ENCODE results near the gene OGA.

The OGA gene

GRCh38 chr10:101835362-101835761, 17.1 kb upstream of the OGA start:
- no peak for DNase-seq

DNA sequence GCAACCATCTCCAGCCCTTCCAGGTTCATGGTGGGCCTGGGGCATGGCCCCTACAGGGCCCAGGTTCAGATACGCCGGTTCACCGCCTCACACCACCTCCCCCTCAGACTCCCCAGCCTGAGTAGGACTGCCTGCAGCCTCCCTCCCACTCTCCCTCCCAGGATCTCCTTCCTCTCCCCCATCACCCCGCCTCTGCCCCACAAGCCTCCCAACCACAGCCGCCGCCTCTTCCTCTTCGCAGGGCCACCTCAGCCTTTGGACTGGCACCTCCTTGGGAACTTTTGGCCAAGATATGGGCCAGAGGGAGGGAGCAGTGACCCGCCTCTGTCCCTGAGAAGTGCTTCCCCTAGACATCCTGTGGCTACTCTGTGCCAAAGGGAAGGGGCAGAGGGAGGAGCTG, 16.1 kb upstream of the OGA start:
- no peak for DNase-seq

DNA sequence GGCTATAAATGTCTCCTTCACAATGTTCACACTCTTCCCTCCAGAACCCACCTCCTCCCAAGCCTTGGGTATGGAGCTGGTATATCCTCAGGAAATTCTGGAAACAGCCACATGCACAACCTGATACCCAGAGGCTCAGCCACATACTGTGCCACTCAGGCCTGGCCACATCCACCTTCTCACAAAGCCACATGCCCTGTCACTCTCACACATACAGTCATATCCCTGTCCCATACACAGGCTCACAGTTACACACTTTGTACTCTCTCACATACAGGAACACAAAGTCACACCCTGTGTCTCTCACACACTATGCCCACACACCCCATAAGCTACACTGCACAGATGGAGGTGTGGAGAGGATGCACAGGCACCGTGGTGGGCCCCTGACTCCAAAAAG, 15.2 kb upstream of the OGA start:
- no peak for DNase-seq

DNA sequence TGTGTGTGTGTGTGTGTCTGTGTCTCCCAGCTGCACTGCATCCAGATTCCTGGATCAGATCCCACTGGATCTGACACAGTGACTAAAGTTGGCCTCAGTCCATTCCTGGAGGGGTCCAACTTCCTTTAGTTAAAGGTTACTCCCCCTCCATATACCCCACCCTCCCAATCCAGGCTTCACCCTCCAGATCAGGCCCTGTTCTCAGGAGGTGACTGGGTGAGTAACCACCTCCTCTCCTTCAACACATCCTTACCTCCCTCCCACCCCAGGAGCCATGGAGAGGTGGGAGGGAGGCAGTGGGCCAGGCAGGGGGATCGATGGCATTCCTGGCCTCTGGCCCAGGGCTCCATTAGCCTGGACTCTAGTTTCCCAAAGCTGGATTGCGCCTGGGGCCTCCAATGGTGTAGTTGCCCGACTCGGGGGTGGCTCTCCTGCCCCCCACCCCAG, 14.1 kb upstream of the OGA start:
- no peak for DNase-seq

DNA sequence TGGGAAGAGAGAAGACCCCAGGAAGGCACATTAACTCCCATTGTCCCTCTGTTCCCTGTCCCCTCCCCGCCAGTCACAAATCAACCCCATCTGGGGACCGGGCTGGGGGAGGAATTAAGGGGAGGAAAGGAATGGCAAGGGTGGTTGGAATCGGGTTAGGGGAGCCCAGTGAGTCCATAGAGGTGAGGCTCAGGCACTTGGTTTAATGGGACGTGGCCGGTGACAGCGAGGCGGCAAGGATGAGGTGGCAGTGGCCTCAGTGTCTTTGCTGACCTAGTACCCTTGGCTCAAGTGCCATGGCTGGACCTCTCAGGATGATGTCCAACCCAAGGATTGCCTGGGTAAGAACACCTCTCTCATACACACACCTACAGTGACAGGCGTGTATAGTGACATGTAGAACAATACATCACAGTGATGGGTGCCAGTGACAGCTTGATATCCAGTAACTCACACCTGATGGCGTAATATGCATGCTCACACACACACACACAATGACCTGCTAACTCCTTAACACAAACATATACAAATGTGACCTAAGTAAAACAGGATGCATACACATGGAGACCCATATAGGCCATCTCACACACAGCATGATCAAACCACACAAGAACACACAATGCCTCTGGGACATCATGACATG, 13.0 kb upstream of the OGA start:
- no peak for DNase-seq

- peak; percentile 84 to 93 for DNase-seq
Observed at GRCh38 chr10:101830322-101831168, 12.3 kb upstream of the OGA start.

DNA sequence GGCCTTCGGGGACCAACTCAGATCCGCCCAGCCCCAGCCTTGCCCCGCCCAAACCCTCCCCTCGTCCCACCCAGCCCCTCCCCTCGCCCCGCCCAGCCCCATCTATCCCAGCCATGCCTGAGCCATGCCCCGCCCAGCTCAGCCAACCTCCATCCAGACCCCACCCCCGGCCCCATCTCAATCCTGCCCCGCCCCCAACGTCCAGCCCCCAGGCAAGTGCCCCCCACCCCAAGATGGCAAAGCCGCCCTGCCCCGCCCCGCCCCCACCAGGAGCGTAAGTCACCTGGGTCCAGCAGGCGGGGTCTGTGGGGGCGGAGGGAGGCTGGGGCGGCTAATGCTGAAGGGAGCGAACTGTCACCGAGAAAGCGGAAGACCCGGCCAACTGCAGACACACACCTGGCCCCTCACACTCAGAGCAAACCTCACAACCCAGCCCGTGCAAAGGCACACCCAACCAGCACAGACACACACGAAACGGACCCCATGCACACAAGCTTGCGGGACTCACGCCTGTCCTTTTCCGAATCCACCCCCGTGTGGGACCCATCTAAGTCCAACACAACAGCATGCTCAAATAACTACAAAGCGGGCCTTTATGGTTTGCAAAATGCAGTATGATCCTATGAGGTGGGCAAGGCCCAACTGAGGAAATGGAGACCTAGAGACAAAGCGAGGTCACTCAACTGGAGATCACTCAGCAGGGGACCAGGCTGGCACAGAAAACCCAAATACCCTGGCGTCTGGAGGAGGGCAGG, 11.5 kb upstream of the OGA start:
- DNase-seq = peak; percentile 37 to 83

GRCh38 chr10:101828766-101829551, 10.7 kb upstream of the OGA start:
- DNase-seq = no peak

GRCh38 chr10:101827919-101828600, 9.8 kb upstream of the OGA start:
- DNase-seq = no peak

GRCh38 chr10:101826852-101827434, 8.7 kb upstream of the OGA start:
- DNase-seq = no peak

DNA sequence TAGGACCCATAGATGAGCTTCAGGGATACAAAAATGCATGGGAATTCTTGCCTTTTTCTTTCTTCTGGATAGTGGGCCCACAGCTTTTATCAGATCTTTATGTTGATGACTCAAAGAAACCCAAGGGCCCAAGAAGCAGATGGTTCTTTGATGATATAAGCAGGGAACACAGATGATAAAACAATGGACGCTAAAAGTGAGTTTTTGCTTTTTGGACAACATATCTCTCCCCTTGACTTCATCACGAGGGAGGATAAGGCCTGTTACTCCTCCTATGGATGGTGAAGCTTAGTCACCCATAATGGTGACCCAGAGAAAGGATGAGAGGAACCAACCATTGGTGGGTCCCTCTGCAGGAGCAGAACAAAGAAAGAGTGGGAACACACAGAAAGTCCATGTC, 6.5 kb upstream of the OGA start:
- no peak for DNase-seq

DNA sequence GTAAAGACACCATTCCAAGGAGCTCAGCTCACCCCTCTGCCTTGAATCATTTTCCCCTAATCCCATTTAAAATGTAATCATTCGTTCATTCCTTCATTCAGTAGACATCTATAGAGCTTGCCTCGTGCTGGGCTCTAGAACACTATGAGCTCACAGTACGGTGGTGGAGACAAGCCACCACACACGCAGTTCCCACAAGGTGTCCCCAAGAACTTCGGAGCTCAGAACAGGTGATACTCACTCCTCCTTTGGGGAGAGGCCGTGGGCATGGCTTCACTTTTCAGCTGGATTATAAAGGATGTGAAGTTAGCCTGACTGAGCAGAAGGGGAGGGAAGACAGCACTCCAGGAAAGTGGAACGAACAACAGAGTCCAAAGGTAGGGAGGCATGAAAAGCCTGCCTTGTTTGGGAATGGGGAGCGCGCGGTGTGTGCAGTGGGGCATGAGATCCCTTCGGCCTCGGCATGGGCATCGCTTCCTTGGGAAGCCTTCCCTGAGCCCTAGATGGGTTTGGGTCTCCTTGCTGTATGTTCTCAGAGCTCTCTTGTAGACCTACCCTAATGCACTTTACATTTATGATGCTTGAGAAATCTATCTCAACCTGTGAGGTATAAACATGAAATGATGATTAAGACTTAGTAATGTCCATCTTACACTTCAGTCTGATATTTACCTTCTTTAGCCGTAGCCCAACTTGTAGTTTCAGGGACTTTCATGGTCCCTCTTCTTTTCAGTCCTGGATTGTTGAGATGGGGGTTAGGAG, 809 bp upstream of the OGA start:
- DNase-seq = peak; percentile 79 to 83

GRCh38 chr10:101817337-101818118, 716 bp downstream of the OGA start:
- DNase-seq = peak in 1 of 2 experiments; percentile 19

- DNase-seq = no peak
Observed at GRCh38 chr10:101816913-101817336, 1.3 kb downstream of the OGA start.

GRCh38 chr10:101816376-101816775, 1.9 kb downstream of the OGA start:
- no peak for DNase-seq

- peak in 1 of 2 experiments; percentile 10 for DNase-seq
Observed at GRCh38 chr10:101814466-101815071, 3.7 kb downstream of the OGA start.

DNA sequence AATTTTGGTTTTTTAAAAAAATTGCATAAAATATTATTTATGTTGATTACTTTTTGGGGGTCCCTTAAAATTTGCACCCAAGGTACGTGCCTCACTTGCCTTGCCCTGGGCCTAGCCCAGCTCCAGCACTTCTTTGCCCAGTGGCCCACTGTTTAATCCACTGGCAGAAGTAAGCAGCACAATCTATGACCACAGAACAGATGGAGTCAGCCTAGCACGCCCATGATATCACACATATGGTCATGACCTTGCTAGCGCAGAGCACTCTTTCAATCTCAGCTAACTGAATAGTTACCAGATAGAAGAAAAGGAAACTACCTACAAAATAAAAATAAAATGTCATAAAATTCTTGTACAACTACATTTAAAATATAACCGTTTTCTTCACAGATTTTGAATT, 5.6 kb downstream of the OGA start:
- no peak for DNase-seq

GRCh38 chr10:101807158-101807557, 11.1 kb downstream of the OGA start:
- no peak for DNase-seq

DNA sequence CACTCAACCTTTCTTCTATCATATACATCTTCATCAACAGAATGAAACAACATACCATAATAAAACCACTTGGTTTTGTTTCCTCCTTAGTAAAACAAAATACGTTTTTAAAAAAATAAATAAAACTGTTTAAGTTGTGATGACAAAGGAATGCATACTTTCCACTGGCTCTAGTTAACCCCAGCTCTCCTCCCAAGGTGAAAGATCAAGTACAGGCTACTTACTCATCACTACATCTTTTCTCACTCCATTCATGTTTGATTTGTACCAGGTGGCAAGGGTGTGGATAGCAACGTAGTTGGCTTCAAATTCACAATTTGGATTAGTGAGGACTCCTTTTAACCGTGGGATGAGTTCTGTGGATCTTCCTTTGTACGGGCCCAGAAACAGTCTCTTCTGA, 14.7 kb downstream of the OGA start:
- DNase-seq = no peak

All from NCI-H526 (cell line).